ENCODE results near the gene FOXR1.
A peak's percentile ranks its signal among the peaks of the same experiment; 100 is the strongest.

Gene FOXR1

DNA sequence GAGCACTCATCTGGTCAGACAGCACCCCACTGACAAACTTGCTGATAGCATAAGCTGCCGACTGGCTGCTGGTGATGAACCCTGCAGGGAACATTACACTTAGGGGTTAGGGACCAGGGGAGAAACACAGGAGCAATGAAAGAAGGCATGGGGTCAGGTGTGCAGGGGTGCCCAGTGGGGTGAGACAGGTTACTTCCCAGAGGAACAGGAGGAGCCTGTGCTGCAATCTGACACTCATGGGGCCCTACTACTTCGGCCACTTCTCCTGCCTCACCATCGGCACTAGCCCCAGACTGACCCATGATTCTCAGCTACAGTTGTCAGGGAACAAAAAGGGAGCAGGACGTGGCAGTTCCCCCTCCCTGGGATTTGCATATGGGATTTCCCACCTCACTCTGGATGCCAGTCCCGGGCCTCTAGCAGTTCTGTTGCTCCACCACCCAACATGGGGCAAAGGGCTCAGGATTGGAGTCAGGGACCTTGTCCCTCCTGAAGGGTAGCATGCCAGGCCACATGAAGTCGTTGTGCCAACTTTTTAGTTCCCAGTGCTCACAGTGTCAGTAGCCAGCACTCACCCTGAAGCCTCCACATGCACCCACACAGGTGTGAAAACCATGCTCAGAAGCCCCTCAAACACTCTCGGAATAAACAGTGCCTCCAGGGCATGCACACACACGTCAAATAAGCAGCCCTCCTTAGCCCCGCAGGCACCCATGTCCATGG, 56.9 kb downstream of the FOXR1 start:
- DNase-seq, result no peak

DNA sequence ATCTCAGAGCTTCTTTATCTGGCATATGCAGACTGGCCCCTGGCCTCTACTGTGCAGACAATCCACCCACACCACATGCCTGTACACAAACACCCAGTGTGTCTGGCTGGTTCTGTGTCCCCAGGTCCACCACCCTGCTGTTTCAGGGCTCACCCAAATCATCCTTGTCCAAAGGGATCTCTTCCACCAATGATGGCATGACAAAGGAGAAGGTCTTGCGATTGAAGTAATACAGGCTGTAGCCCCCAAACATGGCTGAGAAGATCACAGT, 57.4 kb downstream of the FOXR1 start:
- no peak for DNase-seq

DNA sequence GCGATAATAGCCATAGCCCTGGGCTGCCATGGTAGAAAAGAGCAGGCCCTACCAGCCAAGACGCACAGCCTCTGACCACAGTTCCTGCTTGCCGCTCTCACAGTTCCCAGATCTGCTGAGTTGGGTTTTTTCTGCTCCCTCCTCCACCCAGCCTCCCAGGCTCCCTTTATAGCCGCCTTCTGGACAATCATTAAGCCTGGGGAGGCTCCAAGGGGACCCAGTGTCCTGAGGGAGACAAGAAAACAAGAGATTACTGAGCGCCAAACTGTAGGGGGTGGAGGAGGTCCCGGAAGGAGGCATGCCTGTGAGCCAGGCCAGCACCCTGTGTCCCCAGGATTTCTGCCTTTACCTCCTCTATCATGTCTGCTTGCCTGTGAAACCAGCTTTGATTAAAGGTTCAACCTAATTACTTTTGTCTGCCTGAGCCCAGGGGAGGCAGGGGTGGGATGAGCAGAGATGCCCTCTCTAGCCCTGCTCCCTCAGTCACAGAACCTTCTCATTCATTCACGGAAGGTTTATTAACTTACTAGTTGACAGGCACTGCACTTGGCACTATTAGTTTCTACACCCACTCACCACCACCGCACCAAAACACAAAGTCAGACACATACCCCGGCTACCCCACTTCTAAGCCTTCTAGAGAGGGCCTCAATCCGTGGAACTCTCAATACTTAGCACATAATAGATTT, 57.9 kb downstream of the FOXR1 start:
- peak in 1 of 2 experiments; percentile 50 for DNase-seq

DNA sequence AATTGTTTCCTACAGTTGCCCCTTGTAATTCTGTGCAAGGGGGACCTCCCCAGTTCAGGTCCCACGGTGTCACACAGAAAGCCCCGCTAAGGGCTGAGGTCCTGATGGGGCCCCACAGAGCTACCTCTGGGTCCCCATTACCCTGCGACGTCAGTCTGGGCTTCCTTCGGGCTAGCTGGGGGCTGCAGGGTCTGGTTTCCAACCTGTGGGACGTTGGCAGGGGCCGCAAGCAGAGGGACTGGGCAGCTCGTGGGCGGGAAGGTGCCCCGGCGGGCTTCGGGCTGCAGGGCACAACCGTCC, 58.4 kb downstream of the FOXR1 start:
- no peak for DNase-seq

DNA sequence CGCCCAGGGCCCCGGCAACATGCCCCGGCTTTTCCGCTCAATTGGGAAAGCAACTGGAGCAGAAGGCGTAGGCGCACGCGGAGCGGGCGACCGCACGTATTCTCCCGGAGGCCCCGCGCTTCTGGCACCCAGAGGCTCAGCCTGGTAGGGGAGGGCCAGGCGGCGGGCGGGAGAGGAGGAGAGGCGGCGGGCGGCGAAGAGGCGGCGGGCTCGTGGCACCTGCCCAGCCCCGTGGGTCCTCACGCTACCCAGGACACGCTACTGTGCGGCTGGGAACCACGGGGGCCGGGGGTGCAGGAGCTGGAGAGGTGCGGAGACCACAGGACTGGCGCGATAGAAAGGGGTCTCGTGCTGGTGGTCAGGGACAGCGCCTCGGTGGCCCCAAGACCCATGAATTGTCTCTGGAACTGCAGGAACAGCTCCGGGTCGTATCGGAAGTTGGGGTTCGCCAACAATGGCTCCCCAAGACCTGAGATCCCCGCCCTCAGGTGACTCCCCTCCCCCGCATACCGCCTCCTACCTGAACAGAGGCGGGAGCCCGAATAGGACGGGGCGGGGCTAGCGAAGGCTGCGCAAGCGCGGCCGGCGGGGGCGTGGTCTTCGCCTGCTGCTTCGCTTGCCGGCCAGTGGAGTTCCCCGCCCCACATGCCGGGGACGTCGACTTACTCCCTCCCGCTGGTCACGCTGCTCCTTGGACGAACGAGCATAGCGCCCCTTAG, 58.9 kb downstream of the FOXR1 start, which contains the start of gene SLC37A4:
SLC37A4 (minus strand) TSS at position 549 of the 719 bp plus-strand sequence.
- peak; percentile 97 for DNase-seq

Measured in AML-193 (cell line).